ENCODE data around the gene MUC4.
"Not testable (repeated sequence)": the region's sequence is repeated elsewhere in the genome, so short reads cannot be mapped to it uniquely, and the experiment has no call there.

MUC4 gene

GRCh38 chr3:195773956-195774537 lies 37.7 kb downstream of the MUC4 start:
- H3K4me3 ChIP-seq (ENCODE audit: low read depth, low read length), result no peak overlapping the region
- no peak for TF ChIP-seq CTCF (IDR thresholded peaks at IDR 0.05; ENCODE audit: low read depth, low read length, missing control alignments)
- no peak for DNase-seq (ENCODE audit: low read depth)

GRCh38 chr3:195771646-195772300 lies 40.0 kb downstream of the MUC4 start:
- DNase-seq (ENCODE audit: low read depth), result no peak
- TF ChIP-seq CTCF (IDR thresholded peaks at IDR 0.05; ENCODE audit: low read depth, low read length, missing control alignments), result no peak
- H3K4me3 ChIP-seq (ENCODE audit: low read depth, low read length), result no peak overlapping the region

- not testable (repeated sequence) for DNase-seq (ENCODE audit: low read depth); H3K4me3 ChIP-seq (ENCODE audit: low read depth, low read length)
Observed at GRCh38 chr3:195770841-195771645, 40.7 kb downstream of the MUC4 start.

GRCh38 chr3:195770081-195770840 lies 41.5 kb downstream of the MUC4 start:
- DNase-seq (ENCODE audit: low read depth), result no peak
- no peak for TF ChIP-seq CTCF (IDR thresholded peaks at IDR 0.05; ENCODE audit: low read depth, low read length, missing control alignments)
- no peak overlapping the region for H3K4me3 ChIP-seq (ENCODE audit: low read depth, low read length)

GRCh38 chr3:195769551-195769950 lies 42.2 kb downstream of the MUC4 start:
- TF ChIP-seq CTCF (IDR thresholded peaks at IDR 0.05; ENCODE audit: low read depth, low read length, missing control alignments), result no peak
- no peak for DNase-seq (ENCODE audit: low read depth)
- H3K4me3 ChIP-seq (ENCODE audit: low read depth, low read length), result no peak overlapping the region

GRCh38 chr3:195768831-195769303 lies 42.9 kb downstream of the MUC4 start:
- H3K4me3 ChIP-seq (ENCODE audit: low read depth, low read length), result no peak overlapping the region
- DNase-seq (ENCODE audit: low read depth), result no peak
- no peak for TF ChIP-seq CTCF (IDR thresholded peaks at IDR 0.05; ENCODE audit: low read depth, low read length, missing control alignments)

- DNase-seq (ENCODE audit: low read depth), result no peak
- TF ChIP-seq CTCF (IDR thresholded peaks at IDR 0.05; ENCODE audit: low read depth, low read length, missing control alignments), result no peak
- H3K4me3 ChIP-seq (ENCODE audit: low read depth, low read length), result no peak overlapping the region
Observed at GRCh38 chr3:195768414-195768813, 43.3 kb downstream of the MUC4 start.
